NCI-H82 treated with DMSO at 0.1 percent for 48 hours (cell line): ENCODE data around the gene DEPP1.

Experiments used
- DNase-seq: peaks from one replicate; lab custom pipeline; 2025; ENCODE audit not compliant: unreplicated experiment; lab: John Stamatoyannopoulos, UW

Gene DEPP1

DNA sequence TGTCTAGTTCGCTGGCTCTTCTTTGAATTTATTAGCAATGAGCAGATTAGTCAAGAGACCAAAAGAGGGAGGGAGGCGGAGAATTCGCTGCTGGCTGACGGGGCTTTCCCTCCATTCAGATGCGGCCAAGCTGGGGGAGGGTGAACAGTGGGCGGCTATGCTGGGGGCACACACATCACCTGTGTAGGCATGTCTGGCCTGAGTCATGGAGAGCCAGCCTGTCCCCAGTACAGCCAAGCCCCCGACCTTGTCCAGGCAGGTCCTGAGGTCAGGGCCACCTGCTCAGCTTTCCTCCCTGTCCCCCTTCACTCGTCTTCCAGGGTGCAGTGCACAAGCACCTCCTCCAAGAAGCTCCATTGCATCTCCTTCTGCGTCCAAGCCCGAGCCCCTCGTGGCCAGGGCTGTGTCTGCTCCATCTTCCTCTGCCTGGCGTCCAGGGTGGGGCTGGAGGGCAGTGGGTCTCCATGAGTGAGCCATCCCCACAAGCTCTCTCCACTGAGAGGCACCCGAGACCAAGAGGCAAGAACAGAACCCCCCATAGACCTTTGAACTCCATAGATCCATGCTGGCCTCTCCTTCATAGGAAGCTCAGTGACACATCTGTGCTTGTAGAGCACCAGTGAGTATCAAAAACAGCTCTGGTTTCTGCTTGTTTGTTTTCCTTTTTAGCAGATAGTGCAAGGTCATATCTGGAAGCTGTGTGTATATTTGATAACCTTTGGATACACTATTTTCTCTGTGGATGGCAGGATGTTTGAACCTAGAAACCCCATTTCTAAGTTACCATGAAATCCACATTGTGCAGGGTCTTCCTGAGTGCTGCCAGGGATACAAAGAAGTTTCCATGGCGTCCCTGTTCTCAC, 1.9 kb upstream of the DEPP1 start:
- DNase-seq = no peak

DNA sequence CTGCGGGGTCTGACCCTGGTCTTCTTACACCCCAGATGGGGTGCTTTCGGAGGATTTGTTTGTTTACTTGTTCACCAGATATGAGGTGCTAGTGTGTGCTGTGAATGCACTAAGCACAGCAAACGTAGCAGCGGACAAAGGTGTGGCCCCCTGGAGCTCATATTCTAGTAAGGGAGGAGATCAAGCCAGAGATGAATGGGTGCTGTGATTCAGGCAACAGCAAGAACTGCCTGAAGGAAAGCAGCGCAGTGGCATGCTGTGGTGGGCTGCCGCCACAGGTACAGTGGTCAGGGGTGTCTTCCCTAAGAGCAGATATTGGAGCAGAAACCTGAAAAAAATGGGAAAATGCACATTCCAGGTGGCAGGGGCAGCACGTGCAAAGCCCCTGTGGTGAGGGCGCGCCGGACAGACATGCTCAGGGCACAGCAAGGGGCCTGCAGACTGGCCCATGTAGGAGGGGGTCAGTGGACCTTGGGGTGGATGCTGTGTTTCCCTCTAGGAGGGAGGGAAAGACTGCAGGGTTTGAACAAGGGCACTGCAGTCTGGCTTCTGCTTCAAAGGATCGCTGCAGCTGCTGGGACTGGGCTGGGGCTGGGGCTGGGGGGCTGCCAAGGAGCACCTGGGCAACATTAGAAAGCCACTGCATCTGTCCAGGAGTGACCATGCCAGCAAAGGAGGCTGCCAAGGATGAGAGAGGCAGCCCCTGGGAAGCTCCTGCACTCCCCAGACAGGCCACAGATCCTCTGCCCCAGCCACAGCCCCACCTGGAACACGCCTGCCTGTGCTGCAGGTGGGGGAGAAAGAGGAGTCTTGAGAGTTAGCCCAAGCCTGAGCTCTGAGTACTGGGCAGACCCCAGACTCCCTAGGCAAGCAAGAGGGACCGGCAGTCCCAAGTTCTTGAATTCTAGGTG, 927 bp upstream of the DEPP1 start:
- no peak for DNase-seq

DNA sequence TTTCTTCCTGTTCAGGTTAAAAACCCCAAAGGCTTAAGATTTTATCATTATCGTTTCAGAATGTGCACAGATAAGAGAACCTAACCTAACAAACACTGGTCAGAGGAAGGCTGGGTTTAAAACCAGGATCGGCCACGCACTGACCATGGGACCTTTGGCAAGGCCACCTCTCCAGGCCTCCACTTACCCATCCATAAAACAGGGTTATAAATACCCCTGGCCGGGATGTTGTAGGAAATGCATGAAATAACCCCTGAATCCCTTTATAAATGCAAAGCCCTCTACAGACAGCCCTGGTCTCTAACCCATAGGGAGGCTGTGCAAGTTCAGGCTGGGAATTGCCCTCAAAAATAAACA, 418 bp downstream of the DEPP1 start:
- no peak for DNase-seq

DNA sequence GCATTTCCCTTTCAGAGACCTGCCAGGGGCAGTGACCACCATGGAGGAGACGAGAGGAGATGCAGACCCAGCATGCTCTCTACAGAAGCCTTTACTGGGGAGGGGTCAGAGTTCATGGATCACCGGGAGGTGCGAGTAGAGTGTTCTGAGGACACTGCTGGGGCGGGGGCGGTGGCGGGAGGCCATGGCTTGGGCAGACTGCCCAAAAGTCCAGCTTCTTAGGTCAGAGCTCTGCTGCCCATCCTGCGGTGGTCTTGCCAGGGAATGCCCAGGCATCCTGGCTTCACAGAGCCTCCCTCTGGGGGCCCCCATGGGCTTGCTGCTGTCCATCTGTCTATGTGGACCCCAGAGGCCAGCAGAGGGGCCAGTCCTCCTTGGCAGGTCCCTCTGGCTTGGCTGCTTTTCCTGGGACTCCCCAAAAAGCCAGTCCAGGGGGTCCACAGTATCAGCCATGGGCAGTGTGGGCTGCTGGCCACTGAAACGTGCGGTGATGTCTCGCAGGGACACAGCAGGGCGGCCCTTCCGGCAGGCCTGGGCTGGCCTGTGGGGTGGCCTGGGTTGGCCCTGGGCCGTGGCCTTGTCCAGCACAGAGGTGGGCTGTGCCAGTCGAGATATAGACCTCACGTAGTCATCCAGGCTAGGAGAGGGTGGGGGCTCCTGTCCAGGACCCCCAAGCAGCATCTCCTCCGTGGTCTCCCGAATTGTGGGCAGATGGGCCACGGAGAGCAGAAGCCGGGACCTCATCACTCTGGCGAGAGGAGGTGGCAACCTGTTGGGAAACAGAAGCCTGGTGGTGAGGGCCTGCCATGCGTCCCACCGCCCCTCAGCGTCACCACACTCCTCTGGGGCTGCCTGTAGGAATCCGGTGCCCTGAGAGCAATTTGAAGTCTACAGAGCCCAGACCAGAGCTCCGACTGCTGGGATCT, 1.1 kb downstream of the DEPP1 start:
- DNase-seq = no peak

DNA sequence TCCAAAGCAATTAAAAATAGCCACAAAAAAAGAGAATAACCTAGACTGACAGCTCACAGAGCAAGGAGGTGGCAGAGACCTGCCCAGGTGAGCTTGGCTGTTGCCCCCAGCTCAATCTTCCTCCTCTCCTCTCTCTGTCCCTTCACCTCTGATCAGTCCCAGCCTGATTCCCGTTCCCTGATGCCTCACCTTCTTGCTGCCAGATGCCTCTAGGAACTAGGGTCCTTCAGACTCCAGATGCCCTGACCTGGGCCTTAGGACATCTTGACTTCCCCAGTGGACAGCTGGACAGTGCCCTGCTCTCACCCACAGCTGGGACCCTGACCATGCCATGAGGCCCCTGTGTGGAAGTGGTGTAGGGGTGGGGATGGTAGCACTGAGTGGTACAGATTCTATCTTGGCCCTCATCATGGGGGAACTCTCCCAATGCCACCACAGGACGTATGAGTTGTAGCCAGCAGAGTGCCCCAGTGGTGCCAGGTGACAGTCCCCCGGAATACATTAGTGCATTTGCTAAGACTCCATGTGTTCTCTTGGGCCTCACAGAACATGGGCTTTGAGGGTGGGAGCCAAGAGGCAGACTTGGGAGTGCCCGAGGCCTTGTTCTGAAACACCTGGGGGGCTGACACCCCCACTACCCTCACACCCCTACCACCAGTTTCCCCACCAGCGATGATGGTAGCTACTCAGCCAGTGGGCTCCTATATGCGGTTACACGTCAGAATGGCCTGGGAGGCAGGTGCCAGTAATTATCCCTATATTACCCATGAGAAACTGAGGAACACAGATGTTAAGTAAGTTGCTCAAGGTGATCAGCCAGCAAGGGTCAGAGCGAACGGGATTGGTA, 2.0 kb downstream of the DEPP1 start:
- DNase-seq = no peak

DNA sequence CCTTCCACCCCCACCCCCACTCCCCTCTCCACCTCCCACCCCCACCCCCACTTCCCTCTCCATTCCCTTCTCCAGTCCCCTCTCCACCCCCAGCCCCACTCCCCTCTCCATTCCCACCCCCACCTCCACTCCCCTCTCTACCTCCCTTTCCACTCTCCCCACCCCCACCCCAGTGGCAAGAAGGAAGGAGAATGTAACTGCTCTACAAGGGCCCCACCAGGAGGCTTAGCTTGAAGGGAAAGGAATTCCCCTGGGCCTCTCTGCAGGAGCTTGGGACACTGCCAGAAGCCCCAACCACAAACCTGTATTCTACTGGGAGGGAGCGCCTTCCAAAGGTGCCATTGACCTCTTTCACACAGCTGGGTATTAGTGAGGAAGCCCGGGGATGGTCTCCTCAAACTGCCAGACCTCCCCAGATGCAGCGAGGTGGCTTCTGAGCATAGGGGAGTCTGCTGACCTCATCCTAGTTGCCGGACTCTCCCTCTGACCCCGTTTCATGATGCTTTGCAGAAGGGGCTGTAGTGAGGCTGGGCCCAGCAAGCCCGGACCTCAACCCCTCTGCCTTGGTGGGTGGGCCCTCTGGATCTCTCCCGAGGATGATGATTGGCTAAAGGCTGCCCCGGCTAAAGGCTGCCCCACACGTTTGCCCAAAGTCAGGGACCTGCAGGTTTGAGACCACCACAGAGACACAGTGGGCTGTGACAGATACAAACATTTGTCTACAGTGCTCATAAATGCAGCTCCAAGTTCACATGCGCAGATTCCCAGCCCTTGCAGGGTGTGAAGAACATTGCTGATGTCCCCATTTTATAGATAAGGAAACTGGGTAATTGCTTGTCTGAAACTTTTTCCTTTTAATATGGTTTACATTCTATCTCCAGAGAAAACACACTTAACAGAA, 2.9 kb downstream of the DEPP1 start:
- peak; percentile 50 for DNase-seq

DNA sequence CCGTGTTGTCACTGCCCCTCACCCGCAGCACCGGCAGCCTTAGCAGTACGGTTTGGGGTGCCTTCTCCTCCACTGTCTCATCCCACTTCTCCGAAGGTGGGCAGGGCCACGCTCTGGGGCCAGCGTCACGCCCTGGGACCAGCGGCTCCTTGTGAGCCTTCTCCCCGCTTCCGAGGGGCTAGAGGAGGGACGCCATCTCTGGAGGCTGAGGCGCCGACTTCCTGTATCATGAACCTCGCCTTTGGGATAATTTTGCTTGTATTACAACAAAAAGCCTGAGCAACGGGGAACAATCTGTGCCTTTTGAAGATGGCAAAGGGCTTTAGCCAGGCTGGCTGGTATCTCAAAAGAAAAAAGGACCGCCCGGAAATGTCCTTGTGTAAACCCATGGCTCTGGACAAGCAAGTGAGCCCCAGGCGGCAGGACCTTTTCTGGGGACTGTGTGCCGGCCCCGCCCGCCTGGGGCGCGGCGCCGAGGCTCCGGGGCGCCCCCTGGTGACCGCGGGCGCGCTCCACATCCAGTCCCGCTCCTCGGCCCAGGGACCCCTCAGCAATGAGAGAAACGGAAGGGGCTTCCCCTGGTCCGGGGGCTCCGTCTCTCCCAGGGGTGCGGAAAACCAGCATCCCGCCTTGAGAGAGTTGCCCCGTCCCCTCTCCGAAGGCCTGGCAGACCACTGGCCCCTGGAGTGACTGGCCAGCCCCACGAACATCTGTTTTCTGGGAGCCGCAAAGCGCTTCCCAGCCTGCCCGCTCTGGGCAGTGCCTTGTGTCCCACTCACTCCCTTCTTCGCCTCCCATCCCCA, 3.8 kb downstream of the DEPP1 start:
- no peak for DNase-seq

DNA sequence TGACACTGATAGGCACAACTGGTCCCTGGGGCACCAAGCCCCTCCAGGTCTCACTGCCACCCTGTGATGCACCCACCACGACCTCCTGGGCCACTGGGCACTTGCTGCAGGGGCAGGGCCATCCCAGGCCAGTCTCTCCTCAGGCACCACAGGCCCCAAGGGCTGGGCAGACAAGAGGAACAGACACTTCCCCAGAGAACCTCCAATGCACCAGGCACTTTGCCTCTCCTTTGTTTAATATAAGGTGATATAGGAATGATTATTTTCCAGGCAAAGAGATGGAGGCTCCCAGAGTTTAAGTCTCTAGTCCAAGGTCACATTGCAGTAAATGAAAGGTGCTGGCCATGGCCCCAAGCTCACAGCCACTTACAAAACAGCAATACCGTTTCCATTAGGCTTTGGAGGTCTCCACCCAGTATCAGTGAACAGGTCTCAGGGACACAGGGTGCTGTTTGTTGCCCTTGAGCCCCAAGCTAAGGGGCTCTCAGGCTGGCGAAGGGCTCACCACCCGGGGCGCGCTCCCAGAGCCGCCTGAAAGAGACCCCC, 4.5 kb downstream of the DEPP1 start:
- no peak for DNase-seq

DNA sequence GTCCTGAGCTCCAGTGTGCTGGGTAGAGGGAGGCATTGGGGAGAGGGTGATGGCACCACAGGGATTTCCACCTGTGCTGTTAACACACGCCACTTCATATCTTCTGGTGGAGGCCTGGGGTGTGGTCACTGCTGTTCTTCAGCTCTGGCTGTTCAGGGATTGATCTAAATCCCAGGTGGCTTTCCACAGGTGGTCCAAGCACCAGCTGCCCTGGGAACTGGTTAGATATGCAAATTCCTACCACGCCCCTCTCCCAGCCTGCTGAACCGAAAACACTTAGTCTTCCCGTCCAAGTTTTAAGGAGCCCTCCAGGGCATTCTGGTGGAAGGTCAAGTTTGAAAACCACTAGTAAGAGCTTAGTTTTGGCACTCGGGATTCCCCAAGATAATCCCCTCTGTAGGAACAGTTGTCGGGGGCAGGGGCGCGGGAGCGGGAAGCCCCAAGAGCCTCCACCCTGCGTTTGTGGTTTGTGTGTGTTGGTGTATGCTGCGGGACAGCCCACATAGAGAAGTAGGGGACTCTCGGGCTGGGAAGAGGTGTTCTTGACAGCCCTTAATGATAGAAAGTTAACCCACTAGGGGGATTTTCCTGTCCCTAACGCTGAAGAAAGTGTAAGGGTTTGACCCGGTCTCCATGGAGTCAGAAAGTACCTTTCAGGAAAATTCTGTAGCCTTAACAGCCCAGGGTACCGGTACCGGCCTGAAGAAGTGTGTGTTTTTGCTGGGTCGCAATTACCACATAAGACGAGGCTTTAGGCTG, 5.1 kb downstream of the DEPP1 start:
- DNase-seq = no peak

DNA sequence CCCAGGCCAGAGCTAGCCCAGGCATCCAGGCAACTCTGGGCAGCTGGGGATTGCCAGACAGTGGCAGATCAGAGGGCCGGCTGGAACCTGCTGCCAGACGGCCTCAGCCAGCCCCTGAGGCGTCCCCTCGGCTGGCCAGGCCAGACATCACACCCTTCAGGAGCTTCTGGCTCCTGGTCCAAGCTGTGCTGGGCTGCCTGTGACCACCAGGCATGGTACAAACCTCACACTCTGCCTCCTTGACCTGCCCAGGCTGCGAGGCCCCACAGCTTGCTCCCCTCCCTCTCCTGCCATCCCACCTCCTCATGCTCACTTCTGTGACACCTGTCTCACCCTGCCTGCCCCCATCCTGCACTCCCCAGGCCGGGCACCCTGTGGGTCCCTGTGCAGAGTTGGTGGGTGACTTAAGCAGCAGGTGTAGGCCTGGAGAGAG, 5.7 kb downstream of the DEPP1 start:
- no peak for DNase-seq

DNA sequence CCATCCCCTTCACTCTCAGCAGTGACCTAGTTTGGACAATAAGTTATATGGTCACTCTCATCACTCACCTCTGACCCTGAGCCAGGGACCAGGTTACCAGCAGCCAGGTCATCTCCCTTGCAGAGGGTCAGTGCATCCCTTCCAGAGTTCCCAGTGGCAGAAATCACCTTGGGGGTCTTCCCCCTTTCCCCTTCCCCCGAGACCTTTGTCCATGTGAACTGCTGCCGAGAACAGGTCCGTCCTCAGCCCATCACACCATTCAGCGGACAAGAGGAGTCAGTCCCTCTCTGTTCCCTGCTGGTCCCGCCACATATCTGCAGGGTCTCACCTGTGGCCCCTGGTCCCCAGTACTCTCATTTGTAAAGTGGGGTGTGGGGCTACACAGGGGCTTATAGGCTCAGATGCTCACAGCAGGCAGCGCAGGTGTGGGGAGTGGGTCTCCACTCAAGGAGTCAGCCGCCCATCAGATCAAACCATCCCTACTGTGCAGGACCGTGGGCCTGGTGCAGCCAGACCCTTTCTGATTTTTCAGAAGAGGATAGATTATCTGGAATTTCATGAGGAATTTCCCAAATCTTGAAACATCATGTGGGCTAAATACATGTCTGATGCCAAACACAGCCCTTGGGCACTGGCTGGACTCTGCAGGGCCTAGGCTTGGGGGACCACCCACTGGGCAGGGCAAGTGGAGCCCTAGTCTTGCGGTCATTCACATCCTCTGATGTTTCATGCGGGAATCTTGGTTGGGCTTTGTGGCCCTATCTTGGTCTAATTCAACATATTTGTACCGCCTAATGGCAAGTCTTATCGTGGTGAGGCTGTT, 6.5 kb downstream of the DEPP1 start:
- DNase-seq = no peak

DNA sequence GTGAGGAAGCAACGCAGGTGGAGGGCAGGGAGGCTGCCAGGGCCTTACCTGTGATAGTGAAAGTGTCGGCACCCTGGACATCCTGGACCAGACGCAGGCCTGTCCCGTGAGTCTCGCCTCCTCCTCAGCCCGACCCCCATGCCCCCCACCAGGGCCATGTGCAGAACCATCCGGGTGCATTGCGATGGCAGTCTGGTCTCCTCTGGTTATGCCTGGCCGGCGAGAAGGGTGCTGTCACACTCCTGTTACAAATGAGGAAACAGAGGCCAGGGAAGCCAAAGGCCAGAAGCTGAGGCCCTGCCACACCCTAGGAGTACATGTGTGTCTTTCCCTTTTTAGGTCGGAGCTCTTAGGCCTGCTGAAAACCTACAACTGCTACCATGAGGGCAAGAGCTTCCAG, 7.2 kb downstream of the DEPP1 start:
- no peak for DNase-seq

DNA sequence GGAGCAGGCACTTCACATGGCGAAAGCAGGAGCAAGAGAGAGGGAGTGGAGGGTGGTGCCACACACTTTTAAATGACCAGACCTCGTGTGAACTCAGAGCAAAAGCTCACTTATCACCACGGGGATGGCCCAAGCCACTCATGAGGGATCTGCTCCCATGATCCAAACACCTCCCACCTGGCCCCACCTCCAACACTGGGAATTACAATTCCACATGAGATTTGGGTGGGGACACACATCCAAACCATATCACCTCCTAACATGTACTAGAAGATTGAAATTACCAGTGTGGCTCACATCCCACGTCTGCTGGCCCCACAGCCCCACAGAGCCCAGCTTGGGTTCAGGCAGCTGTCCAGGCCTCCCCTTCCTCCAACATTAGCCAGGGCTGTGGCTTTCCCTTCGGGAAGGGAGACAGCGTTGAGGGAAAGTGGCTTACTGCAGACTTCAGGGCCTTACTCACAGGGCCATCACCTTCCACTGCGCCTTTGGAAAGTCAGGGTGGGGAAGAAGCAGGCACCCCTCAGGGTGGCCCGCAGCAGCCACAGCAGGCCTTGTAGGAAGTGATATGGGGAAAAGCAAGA, 7.7 kb downstream of the DEPP1 start:
- no peak for DNase-seq

DNA sequence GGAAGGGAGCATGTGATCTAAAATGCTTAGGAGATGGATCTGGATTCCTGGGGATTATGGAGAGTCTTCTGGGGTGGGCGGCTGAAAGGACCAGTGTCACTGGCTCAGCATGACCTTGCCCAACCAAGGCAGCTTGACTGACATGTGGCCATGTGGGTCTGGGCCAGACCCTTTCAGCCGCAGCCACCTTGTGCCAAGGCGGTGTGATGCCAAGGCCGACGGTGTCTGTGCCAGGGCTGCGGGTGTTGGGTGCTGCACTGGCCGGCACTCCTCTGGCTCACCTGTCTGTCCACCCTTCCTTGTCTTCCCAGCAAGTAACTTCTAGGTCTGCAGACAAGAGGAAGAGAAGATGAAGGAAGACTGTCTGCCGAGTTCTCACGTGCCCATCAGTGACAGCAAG, 8.8 kb downstream of the DEPP1 start:
- DNase-seq = no peak

DNA sequence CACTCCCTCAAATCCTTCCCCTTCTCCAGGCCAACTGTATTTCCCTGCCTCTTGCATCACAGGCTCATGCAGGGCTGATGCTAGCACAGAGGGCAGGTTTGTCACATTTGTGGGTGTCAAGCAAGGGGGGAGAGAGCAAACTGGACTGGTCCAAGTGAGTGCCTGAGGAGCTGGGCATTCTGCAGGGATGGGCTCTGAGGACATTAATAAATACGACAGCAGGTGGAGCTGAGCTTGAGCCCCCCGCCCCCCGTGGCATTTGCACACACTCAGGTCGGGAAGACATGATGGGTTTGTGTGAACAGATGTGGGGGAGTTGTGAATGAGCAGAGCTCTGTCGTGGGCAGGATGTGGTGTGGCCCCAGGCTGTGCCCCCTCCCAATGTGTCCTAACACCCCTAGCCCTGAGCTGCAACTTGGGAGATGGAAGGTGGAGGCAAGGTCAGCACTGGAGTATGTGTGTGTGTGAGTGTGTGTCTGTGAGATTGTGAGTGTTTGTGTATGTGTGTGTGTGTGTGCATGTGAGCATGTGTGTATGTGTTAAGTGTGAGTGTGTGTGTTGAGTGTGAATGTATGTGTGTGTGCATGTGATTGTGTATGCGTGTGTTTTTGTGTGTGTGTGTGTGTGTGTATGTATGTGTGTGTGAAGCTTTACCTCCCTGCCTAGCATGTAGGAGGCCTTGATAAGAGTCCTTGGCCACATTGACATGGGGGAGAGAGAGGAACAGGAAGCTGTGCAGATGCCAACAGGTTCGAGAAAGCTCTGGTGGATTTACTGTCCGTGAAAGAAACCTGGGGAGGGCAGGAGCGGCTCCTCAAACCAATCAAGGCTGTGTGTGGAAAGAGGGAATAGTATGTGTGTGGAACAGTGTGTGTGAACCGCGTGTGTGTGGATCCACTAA, 9.9 kb downstream of the DEPP1 start:
- DNase-seq = no peak
